RWPE2 (cell line): ENCODE data around the gene NUP88.

Experiments used
- ATAC-seq: fragments of 200-7000 bp; cut with Tn5 transposase; 3 replicates; pipeline ENCODE4 v1.9.1; 2021; ENCODE audit warnings: low read depth
- DNase-seq: peaks from one replicate; pipeline ENCODE4 v3.0.0-alpha.2; 2020; ENCODE audit warnings: low spot score
- H3K27ac ChIP-seq: fragments of 450-650 bp; 2 replicates; pipeline ENCODE4 v1.5.1; 2017; ENCODE audit warnings: mild to moderate bottlenecking; ENCODE audit not compliant: poor library complexity, severe bottlenecking
- H3K27me3 ChIP-seq: fragments of 250-450 bp; sonication (Bioruptor Pico); 2 replicates; pipeline ENCODE4 v1.5.1; 2021; ENCODE audit warnings: mild to moderate bottlenecking, moderate library complexity; ENCODE audit not compliant: insufficient read depth, poor library complexity, severe bottlenecking
- H3K36me3 ChIP-seq: fragments of 250-450 bp; sonication (Bioruptor Pico); 2 replicates; pipeline ENCODE4 v1.5.1; 2020; ENCODE audit warnings: low read depth, mild to moderate bottlenecking, moderate library complexity
- H3K4me1 ChIP-seq: fragments of 250-450 bp; sonication (Bioruptor Pico); 2 replicates; pipeline ENCODE4 v1.5.1; 2021; ENCODE audit warnings: mild to moderate bottlenecking, moderate library complexity; ENCODE audit not compliant: insufficient read depth, poor library complexity, severe bottlenecking
- H3K4me3 ChIP-seq: fragments of 250-450 bp; sonication (Bioruptor Pico); 2 replicates; pipeline ENCODE4 v1.5.1; 2021; ENCODE audit warnings: mild to moderate bottlenecking, moderate library complexity; ENCODE audit not compliant: severe bottlenecking
- H3K9me3 ChIP-seq: fragments of 250-450 bp; sonication (Bioruptor Pico); 2 replicates; pipeline ENCODE4 v1.5.1; 2021; ENCODE audit warnings: mild to moderate bottlenecking, moderate library complexity; ENCODE audit not compliant: severe bottlenecking
- CTCF ChIP-seq: fragments of 450-650 bp; IDR thresholded peaks from one replicate; pipeline ENCODE4 v1.5.1; 2017; ENCODE audit warnings: mild to moderate bottlenecking, moderate library complexity; ENCODE audit not compliant: poor library complexity, severe bottlenecking

The NUP88 gene

GRCh38 chr17:5419959-5420653 is 644 bp upstream of the NUP88 start, which contains the start of gene RPAIN:
RPAIN (plus strand) TSS chr17:5420182; CDS start chr17:5420211, 29 bp downstream.
- ATAC-seq (peak; percentile 76), DNase-seq (peak; percentile 89)
- no peak for TF ChIP-seq CTCF
- peaks cover 4% of the 10 kb centered on the region for H3K4me1 ChIP-seq
- peak within 1 kb of the TSS; percentile 61 for H3K27ac ChIP-seq
- H3K27me3 ChIP-seq, result no peaks in the 10 kb centered on the region
- peak within 1 kb of the TSS; percentile 77 for H3K4me3 ChIP-seq
- H3K9me3 ChIP-seq, result no peaks in the 10 kb centered on the region
- H3K36me3 ChIP-seq, result peaks cover 64% of the 10 kb centered on the region

- Histone ChIP-seq H3K4me1 (peaks cover 9% of the 10 kb centered on the region), H3K27me3 (no peaks in the 10 kb centered on the region), H3K27ac (peak overlapping the region; percentile 61), H3K9me3 (no peaks in the 10 kb centered on the region), H3K4me3 (peak overlapping the region; percentile 77), H3K36me3 (peaks cover 62% of the 10 kb centered on the region)
- no peak for ATAC-seq
- TF ChIP-seq CTCF, result no peak
- DNase-seq, result no peak
Measured at GRCh38 chr17:5418858-5419355, 555 bp downstream of the NUP88 start.

GRCh38 chr17:5416901-5417300 is 2.6 kb downstream of the NUP88 start:
- Histone ChIP-seq H3K36me3 (peaks cover 61% of the 10 kb centered on the region), H3K27me3 (no peaks in the 10 kb centered on the region), H3K27ac (no peak overlapping the region), H3K4me3 (no peak overlapping the region), H3K4me1 (peaks cover 14% of the 10 kb centered on the region), H3K9me3 (no peaks in the 10 kb centered on the region)
- ATAC-seq, result no peak
- TF ChIP-seq CTCF, result no peak
- DNase-seq, result no peak

- peak; percentile 94 for ATAC-seq
- Histone ChIP-seq H3K27me3 (no peaks in the 10 kb centered on the region), H3K9me3 (no peaks in the 10 kb centered on the region), H3K4me3 (no peak overlapping the region), H3K4me1 (peaks cover 14% of the 10 kb centered on the region), H3K36me3 (peaks cover 85% of the 10 kb centered on the region), H3K27ac (peak overlapping the region; percentile 19)
- TF ChIP-seq CTCF, result no peak
- DNase-seq, result no peak
Measured at GRCh38 chr17:5413682-5414081, 5.8 kb downstream of the NUP88 start.

- Histone ChIP-seq H3K9me3 (no peaks in the 10 kb centered on the region), H3K27me3 (no peaks in the 10 kb centered on the region), H3K4me1 (peaks cover 14% of the 10 kb centered on the region), H3K27ac (no peak overlapping the region), H3K36me3 (peaks cover 96% of the 10 kb centered on the region), H3K4me3 (no peak overlapping the region)
- DNase-seq (no peak), ATAC-seq (no peak)
- no peak for TF ChIP-seq CTCF
Measured at GRCh38 chr17:5410594-5411272, 8.7 kb downstream of the NUP88 start.
